Mucosa of rectum (tissue), 2 donors: ENCODE measurements around the gene DMD.

Experiments used
- H3K27ac ChIP-seq, 2 donors: one replicate each; pipeline ENCODE4 v1.7.0; 2013; ENCODE audit warnings: inconsistent platforms in 2 of 2, low read depth in 2 of 2, low read length in 2 of 2
- H3K27me3 ChIP-seq, 2 donors: one replicate each; pipeline ENCODE4 v1.7.0; 2013; ENCODE audit warnings: low read length in 2 of 2; ENCODE audit not compliant: control insufficient read depth in 2 of 2, insufficient read depth in 2 of 2
- H3K36me3 ChIP-seq, 2 donors: one replicate each; pipeline ENCODE4 v1.7.0; 2013; ENCODE audit warnings: low read length in 2 of 2; ENCODE audit not compliant: control insufficient read depth in 2 of 2, insufficient read depth in 2 of 2
- H3K4me1 ChIP-seq, 2 donors: one replicate each; pipeline ENCODE4 v1.7.0; 2013; ENCODE audit warnings: low read length in 2 of 2, mild to moderate bottlenecking in 1 of 2; ENCODE audit not compliant: control insufficient read depth in 2 of 2, insufficient read depth in 2 of 2
- H3K4me3 ChIP-seq, 2 donors: one replicate each; pipeline ENCODE4 v1.7.0; 2013; ENCODE audit warnings: low read length in 2 of 2
- H3K9ac ChIP-seq, 2 donors: one replicate each; pipeline ENCODE4 v1.7.0; 2013; ENCODE audit warnings: low read length in 2 of 2, low read depth in 1 of 2, mild to moderate bottlenecking in 1 of 2
- H3K9me3 ChIP-seq, 2 donors: one replicate each; pipeline ENCODE4 v1.7.0; 2013; ENCODE audit warnings: low read length in 2 of 2; ENCODE audit not compliant: control insufficient read depth in 2 of 2
- donor health status: healthy.
- donor health status: Normal muscosa, but diverticular disease.

DMD gene

DNA sequence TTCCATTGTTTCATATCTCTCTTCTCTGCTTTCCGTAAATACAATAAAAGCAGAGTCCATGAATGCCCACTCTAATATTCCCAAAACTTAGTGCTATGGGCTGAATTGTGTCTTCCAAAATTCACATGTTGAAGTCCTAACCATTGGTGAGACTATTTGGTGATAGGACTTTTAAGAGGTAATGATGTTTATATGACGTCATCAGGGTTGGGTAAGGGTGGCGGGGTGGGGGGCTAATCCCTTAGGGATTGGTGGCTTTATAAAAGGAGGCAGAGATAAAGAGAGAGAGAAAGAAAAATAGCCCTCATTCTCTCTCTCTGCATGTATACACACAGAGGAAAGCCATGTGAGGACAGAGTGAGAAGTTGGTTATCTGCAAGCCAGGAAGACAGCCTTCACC is 722.2 kb downstream of the DMD start:
- H3K9ac ChIP-seq: no peak overlapping the region
- no peaks in the 10 kb centered on the region for H3K4me1 ChIP-seq
- no peaks in the 10 kb centered on the region for H3K36me3 ChIP-seq
- H3K27me3 ChIP-seq: no peaks in the 10 kb centered on the region
- no peaks in the 10 kb centered on the region for H3K9me3 ChIP-seq
- H3K27ac ChIP-seq: no peak overlapping the region
- no peak overlapping the region for H3K4me3 ChIP-seq

- H3K4me1 ChIP-seq: no peaks in the 10 kb centered on the region
Measured at GRCh38 chrX:32483534-32484136, 727.7 kb downstream of the DMD start.

DNA sequence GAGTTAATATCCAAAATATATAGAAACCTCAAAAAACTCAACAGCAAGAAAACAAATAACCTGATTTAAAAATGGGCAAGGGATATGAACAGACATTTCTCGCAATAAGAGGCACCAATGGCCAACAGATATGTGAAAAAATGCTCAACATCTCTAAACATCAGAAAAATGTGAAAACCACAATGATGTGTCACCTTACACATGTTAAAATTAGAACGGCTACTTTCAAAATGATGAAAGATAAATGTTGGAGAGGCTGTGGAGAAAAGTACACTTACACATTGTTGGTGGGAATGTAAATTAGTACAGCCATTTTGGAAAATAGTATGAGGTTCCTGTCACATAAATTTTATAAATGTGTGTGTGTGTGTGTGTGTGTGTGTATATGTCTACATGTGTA is 731.3 kb downstream of the DMD start:
- Histone ChIP-seq H3K9ac (no peak overlapping the region), H3K4me3 (no peak overlapping the region), H3K36me3 (no peaks in the 10 kb centered on the region), H3K27me3 (no peaks in the 10 kb centered on the region), H3K4me1 (no peaks in the 10 kb centered on the region), H3K9me3 (no peaks in the 10 kb centered on the region), H3K27ac (no peak overlapping the region)

More at GRCh38 chrX:32483534-32484136, 727.7 kb downstream of the DMD start:
- Histone ChIP-seq H3K27ac (no peak overlapping the region), H3K27me3 (no peaks in the 10 kb centered on the region), H3K4me3 (no peak overlapping the region), H3K9me3 (no peaks in the 10 kb centered on the region), H3K9ac (no peak overlapping the region), H3K36me3 (no peaks in the 10 kb centered on the region)

- Histone ChIP-seq H3K4me3 (no peak overlapping the region), H3K36me3 (no peaks in the 10 kb centered on the region), H3K4me1 (no peaks in the 10 kb centered on the region), H3K27me3 (no peaks in the 10 kb centered on the region), H3K27ac (no peak overlapping the region), H3K9me3 (no peaks in the 10 kb centered on the region), H3K9ac (no peak overlapping the region)
Measured at GRCh38 chrX:32472364-32472763, 739.0 kb downstream of the DMD start.

DNA sequence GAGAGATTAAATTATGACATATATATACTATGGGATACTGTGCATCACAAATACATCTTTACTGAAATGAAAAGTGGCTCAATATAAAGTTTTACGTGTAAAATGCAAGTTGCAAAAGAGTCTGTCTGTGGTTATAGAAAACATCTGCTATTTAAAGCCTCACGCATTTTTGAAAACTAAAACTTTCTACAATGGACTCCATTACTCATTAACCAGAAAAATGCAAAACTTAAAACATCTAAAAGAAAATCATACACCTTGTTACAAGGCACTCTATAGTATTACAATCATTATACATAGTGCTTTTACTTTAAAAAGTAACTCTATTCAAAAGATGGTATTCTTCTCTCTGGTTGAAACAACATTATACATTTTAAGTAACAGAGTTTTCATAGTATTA is 755.6 kb downstream of the DMD start:
- no peak overlapping the region for H3K4me3 ChIP-seq
- H3K27ac ChIP-seq: no peak overlapping the region
- H3K4me1 ChIP-seq: no peaks in the 10 kb centered on the region
- H3K27me3 ChIP-seq: no peaks in the 10 kb centered on the region
- H3K9me3 ChIP-seq: no peaks in the 10 kb centered on the region
- no peak overlapping the region for H3K9ac ChIP-seq
- no peaks in the 10 kb centered on the region for H3K36me3 ChIP-seq

GRCh38 chrX:32451954-32452695 is 759.2 kb downstream of the DMD start:
- H3K4me1 ChIP-seq: no peaks in the 10 kb centered on the region
- H3K4me3 ChIP-seq: no peak overlapping the region
- no peak overlapping the region for H3K27ac ChIP-seq
- H3K27me3 ChIP-seq: no peaks in the 10 kb centered on the region
- no peak overlapping the region for H3K9ac ChIP-seq
- no peaks in the 10 kb centered on the region for H3K36me3 ChIP-seq
- no peaks in the 10 kb centered on the region for H3K9me3 ChIP-seq

- no peaks in the 10 kb centered on the region for H3K36me3 ChIP-seq
Measured at GRCh38 chrX:32448945-32449344, 762.4 kb downstream of the DMD start.

DNA sequence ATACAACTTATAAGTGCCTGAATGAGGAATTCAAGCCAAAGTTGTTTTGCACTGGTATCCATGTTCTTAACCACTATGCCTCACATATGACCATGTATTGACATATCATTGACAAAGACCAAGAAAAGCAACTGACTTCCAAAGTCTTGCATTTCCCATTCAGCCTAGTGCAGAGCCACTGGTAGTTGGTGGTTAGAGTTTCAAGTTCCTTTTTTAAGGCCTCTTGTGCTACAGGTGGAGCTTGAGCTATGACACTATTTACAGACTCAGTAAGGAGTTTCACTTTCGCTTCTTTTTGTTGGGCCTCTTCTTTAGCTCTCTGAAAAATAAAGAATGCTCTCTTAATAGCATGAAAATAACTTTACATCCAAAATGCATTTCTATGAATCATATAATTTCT is 763.0 kb downstream of the DMD start:
- Histone ChIP-seq H3K4me3 (no peak overlapping the region), H3K4me1 (no peaks in the 10 kb centered on the region), H3K9ac (no peak overlapping the region), H3K27ac (no peak overlapping the region), H3K27me3 (no peaks in the 10 kb centered on the region), H3K36me3 (no peaks in the 10 kb centered on the region), H3K9me3 (no peaks in the 10 kb centered on the region)

More at GRCh38 chrX:32448945-32449344, 762.4 kb downstream of the DMD start:
- no peaks in the 10 kb centered on the region for H3K9me3 ChIP-seq
- no peak overlapping the region for H3K9ac ChIP-seq
- no peaks in the 10 kb centered on the region for H3K4me1 ChIP-seq
- H3K27me3 ChIP-seq: no peaks in the 10 kb centered on the region
- H3K27ac ChIP-seq: no peak overlapping the region
- H3K4me3 ChIP-seq: no peak overlapping the region

- H3K4me3 ChIP-seq: no peak overlapping the region
Measured at GRCh38 chrX:32447640-32448039, 763.7 kb downstream of the DMD start.

GRCh38 chrX:32443841-32444240 is 767.5 kb downstream of the DMD start:
- Histone ChIP-seq H3K9me3 (no peaks in the 10 kb centered on the region), H3K9ac (no peak overlapping the region), H3K4me3 (no peak overlapping the region), H3K4me1 (no peaks in the 10 kb centered on the region), H3K36me3 (no peaks in the 10 kb centered on the region), H3K27ac (no peak overlapping the region), H3K27me3 (no peaks in the 10 kb centered on the region)

More at GRCh38 chrX:32447640-32448039, 763.7 kb downstream of the DMD start:
- no peaks in the 10 kb centered on the region for H3K36me3 ChIP-seq
- H3K9me3 ChIP-seq: no peaks in the 10 kb centered on the region
- no peaks in the 10 kb centered on the region for H3K27me3 ChIP-seq
- H3K4me1 ChIP-seq: no peaks in the 10 kb centered on the region
- H3K9ac ChIP-seq: no peak overlapping the region
- H3K27ac ChIP-seq: no peak overlapping the region
